ENCODE measurements around the gene ATRN. TPM values are rescaled to one million over a fixed set of nuclear protein-coding genes. Genes with fewer than 3 reads are reported as not detected.

ATRN gene
- total RNA-seq, 1 donor from 2014 or later: 37.0 TPM

DNA sequence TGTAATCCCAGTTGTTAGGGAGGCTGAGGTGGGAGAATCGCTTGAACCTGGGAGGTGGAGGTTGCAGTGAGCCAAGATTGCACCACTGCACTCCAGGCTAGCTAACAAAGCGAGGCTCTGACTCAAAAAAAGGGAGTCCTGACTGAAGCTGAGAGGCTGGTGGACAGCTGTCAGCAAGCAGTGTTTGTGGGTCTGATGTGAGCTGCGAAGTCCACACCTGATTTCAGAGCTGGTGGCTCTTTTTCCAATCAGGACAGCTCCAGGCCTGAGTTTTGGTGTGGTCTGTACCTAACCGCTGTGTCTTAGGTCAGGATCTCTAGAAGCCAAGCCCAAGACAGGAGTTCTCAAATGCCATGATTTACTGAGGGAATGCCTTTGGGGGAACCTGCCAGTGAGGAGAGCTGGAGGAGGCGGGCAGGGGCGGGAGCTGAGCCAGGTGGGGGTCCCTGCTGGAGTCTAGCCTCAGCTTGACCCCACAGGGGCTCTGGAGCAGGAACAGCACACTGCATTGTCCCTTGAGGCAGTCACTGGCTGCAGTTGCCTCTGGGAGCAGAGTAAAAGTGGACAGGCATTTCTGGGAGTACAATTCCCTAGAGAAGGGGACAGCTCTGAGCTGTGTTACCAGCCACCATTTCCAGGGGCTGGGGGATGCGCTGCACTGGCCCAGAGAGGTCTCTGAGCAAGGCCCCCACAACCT lies 187.3 kb downstream of the ATRN start:
- TF ChIP-seq, protein P1, sequence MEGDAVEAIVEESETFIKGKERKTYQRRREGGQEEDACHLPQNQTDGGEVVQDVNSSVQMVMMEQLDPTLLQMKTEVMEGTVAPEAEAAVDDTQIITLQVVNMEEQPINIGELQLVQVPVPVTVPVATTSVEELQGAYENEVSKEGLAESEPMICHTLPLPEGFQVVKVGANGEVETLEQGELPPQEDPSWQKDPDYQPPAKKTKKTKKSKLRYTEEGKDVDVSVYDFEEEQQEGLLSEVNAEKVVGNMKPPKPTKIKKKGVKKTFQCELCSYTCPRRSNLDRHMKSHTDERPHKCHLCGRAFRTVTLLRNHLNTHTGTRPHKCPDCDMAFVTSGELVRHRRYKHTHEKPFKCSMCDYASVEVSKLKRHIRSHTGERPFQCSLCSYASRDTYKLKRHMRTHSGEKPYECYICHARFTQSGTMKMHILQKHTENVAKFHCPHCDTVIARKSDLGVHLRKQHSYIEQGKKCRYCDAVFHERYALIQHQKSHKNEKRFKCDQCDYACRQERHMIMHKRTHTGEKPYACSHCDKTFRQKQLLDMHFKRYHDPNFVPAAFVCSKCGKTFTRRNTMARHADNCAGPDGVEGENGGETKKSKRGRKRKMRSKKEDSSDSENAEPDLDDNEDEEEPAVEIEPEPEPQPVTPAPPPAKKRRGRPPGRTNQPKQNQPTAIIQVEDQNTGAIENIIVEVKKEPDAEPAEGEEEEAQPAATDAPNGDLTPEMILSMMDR (IDR thresholded peaks at IDR 0.05; ENCODE audit: unreplicated experiment): no peak
- no peak overlapping the region for H3K27ac Mint-ChIP-seq (ENCODE audit: unreplicated experiment)
- no peak overlapping the region for H3K4me3 Mint-ChIP-seq (ENCODE audit: unreplicated experiment)
- peaks cover 8% of the 10 kb centered on the region for H3K36me3 Mint-ChIP-seq (ENCODE audit: low read depth, unreplicated experiment)
- no peak for DNase-seq (ENCODE audit: low spot score)
- peaks cover 14% of the 10 kb centered on the region for H3K27me3 Mint-ChIP-seq (ENCODE audit: unreplicated experiment)
- peaks cover 5% of the 10 kb centered on the region for H3K4me1 Mint-ChIP-seq (ENCODE audit: unreplicated experiment)
- H3K9me3 Mint-ChIP-seq (ENCODE audit: unreplicated experiment): no peaks in the 10 kb centered on the region

DNA sequence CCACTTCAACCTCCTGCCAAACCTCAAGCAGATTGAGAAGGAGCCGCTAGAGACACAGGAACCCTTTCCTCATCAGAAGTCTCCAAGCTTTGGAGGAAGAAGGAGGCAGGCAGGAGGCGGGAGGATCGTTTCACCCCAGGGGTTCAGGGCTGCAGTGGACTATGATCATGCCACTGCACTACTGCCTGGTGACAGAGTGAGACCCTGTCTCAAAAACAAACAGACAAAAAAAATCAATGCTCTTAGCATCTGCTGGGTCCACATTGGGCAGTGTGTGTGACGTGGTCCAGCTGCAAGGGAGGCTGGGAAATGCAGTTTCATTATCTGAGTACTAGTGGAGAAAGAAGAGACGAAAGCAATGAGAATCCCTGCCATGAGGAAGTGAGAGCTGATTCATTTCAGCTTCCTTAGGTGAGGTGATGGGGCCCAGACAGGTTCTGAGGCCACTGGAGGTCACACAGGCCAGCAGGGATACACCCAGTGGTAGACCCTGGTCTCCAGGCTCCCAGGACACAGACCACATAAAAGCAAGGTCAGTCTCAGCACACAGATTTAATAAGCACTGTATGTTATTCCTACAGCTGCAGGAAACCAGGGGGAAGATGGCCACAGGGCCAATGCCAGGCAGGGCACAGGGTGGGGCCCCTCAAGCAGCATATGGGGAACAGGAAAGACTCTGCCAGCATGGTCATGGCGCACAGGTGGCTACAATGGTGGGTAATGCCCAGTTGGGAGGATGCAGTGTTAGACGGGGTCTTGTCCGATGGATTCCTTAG lies 188.1 kb downstream of the ATRN start:
- H3K4me3 Mint-ChIP-seq (ENCODE audit: unreplicated experiment): no peak overlapping the region
- H3K27me3 Mint-ChIP-seq (ENCODE audit: unreplicated experiment): peaks cover 14% of the 10 kb centered on the region

DNA sequence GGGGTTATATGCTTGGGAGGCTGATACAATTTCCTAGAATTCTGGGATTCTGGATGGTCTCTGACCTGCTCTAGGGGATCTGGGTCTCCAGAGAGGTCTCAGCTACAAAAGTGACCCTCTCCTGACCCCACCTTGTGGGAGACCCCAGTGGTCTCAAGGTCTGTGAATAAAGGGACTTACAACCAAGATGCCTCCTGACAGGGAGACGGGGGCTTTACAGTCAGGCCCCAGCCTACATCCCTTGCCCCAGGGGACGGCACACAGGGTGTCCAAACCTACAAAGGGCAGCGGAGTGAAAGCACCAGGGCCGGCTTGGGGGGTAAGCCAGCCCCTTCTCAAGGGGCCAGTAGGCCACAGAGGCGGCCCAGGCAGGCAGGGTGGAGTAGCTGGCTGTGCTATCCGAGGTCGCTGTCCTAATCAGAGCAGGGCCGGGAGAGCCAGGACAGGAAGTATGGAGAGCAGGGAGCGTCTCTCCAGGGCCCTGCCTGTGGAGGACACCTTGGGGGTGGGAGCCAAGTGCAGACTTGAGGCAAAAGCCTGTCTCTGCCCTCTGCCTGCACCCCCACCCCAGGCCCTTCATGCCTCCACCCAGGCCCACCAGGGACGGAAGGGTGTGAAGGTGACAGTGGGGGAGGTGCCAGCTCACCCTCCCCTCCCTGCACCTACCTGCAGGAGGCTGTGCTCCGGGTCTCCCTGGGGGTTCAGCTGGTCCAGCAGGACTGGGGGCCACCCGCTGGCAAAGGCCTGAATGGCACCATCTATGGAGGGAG lies 188.9 kb downstream of the ATRN start:
- no peaks in the 10 kb centered on the region for H3K9me3 Mint-ChIP-seq (ENCODE audit: unreplicated experiment)
- peaks cover 4% of the 10 kb centered on the region for H3K36me3 Mint-ChIP-seq (ENCODE audit: low read depth, unreplicated experiment)
- TF ChIP-seq, protein P1 (IDR thresholded peaks at IDR 0.05; ENCODE audit: unreplicated experiment): no peak
- peaks cover 5% of the 10 kb centered on the region for H3K4me1 Mint-ChIP-seq (ENCODE audit: unreplicated experiment)
- H3K27ac Mint-ChIP-seq (ENCODE audit: unreplicated experiment): no peak overlapping the region
- peaks cover 14% of the 10 kb centered on the region for H3K27me3 Mint-ChIP-seq (ENCODE audit: unreplicated experiment)
- no peak for DNase-seq (ENCODE audit: low spot score)
- H3K4me3 Mint-ChIP-seq (ENCODE audit: unreplicated experiment): no peak overlapping the region

More for the DNA sequence above, 188.1 kb downstream of the ATRN start:
- H3K27ac Mint-ChIP-seq (ENCODE audit: unreplicated experiment): no peak overlapping the region
- peaks cover 5% of the 10 kb centered on the region for H3K4me1 Mint-ChIP-seq (ENCODE audit: unreplicated experiment)
- TF ChIP-seq, protein P1 (IDR thresholded peaks at IDR 0.05; ENCODE audit: unreplicated experiment): no peak
- peaks cover 8% of the 10 kb centered on the region for H3K36me3 Mint-ChIP-seq (ENCODE audit: low read depth, unreplicated experiment)
- no peak for DNase-seq (ENCODE audit: low spot score)
- H3K9me3 Mint-ChIP-seq (ENCODE audit: unreplicated experiment): no peaks in the 10 kb centered on the region

DNA sequence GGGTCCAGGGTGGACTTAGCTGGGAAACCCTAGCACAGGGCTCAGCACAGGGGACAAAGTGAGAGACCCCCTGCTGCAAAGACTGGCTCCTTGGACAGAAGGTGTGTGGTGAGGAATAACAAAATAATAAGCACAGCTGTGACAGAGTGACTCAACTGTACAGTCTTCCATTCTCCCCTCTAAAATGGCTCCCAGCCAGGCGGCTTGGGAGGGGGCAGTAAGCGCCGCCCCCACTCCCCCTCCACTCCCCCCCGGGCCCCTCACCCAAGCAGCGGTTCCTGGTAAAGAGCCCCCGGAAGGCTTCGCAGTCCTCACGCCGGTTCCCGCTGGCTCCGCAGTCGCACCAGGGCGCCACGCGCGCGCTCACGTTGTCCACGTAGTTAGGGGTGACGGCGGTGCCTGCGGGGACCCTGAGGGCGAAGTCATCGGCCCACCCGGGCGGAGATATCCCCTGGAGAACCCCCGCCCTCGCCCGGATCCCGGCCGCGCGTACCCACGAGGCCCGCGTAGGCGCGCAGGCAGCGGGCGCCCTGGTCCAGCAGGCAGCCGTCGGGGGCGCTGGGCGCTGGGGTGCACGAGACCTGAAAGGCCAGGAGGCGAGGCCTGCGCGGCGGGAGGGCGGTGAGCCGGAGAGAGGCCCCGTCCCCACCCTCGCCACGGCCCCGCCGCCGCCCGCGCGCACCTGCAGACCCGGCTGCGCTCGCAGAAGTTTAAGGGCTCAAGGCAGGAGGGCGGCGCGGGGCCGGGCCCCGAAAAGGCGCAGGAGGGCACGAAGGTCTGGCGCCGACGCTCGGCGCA lies 189.6 kb downstream of the ATRN start:
- Mint-ChIP-seq H3K27me3 (ENCODE audit: unreplicated experiment) (peaks cover 13% of the 10 kb centered on the region), H3K36me3 (ENCODE audit: low read depth, unreplicated experiment) (peaks cover 4% of the 10 kb centered on the region), H3K27ac (ENCODE audit: unreplicated experiment) (no peak overlapping the region), H3K9me3 (ENCODE audit: unreplicated experiment) (no peaks in the 10 kb centered on the region), H3K4me3 (ENCODE audit: unreplicated experiment) (no peak overlapping the region), H3K4me1 (ENCODE audit: unreplicated experiment) (peaks cover 5% of the 10 kb centered on the region)
- TF ChIP-seq, protein P1 (IDR thresholded peaks at IDR 0.05; ENCODE audit: unreplicated experiment): no peak
- no peak for DNase-seq (ENCODE audit: low spot score)
